IMR-90 (cell line): ENCODE data around the gene STATH. TPM values are rescaled to one million over a fixed set of nuclear protein-coding genes. Genes with fewer than 3 reads are reported as not detected.

Experiments
- ATAC-seq: fragments of 200-7000 bp; cut with Tn5 transposase; 2 replicates; pipeline ENCODE4 v1.9.1; 2020; ENCODE audit warnings: low read depth, mild to moderate bottlenecking, moderate library complexity
- Bru-seq: library from RNA; stranded (reverse); fragments of 400-500 nt; gene quantifications from one replicate; lab custom pipeline; 2021; lab: Mats Ljungman, UMichigan
- BruChase-seq, 2 experiments: library from RNA; stranded (reverse); fragments of 400-500 nt; gene quantifications; one replicate each; lab custom pipeline; 2021; lab: Mats Ljungman, UMichigan
- BruUV-seq: library from RNA; stranded (reverse); fragments of 400-500 nt; replicated peaks from 2 replicates; lab custom pipeline; 2021; lab: Mats Ljungman, UMichigan
- CTCF ChIA-PET: fragments of 300-600 bp; formaldehyde crosslinking; extraction: SDS; loops from one replicate; lab custom pipeline; 2021; ENCODE audit warnings: antibody characterized with exemption; lab: Yijun Ruan, JAX
- POLR2A ChIA-PET: fragments of 300-600 bp; sonication (Branson Sonifier 250); formaldehyde crosslinking; loops from one replicate; lab custom pipeline; 2022; ENCODE audit warnings: antibody characterized with exemption; ENCODE audit not compliant: unreplicated experiment; lab: Charles Lee
- DNase-seq: peaks from one replicate; pipeline ENCODE4 v3.0.0; 2013
- H2AFZ ChIP-seq: replicated peaks from 2 replicates; pipeline ENCODE3; 2013; ENCODE audit warnings: low read length, mild to moderate bottlenecking; ENCODE audit not compliant: poor library complexity
- H2AK5ac ChIP-seq: 2 replicates; pipeline ENCODE4 v1.6.1; 2013; ENCODE audit warnings: low read depth, low read length, inconsistent platforms
- H2AK9ac ChIP-seq: replicated peaks from 2 replicates; pipeline ENCODE3; 2013; ENCODE audit warnings: mild to moderate bottlenecking, low read depth, low read length, moderate library complexity; ENCODE audit not compliant: poor library complexity
- H2BK120ac ChIP-seq: 2 replicates; pipeline ENCODE4 v1.6.1; 2013; ENCODE audit warnings: low read depth, low read length, inconsistent platforms
- H2BK15ac ChIP-seq: 3 replicates; pipeline ENCODE4 v1.6.1; 2013; ENCODE audit warnings: low read depth, low read length, inconsistent platforms
- H2BK20ac ChIP-seq: 2 replicates; pipeline ENCODE4 v1.6.1; 2013; ENCODE audit warnings: low read depth, mild to moderate bottlenecking, inconsistent platforms, low read length, moderate library complexity
- H2BK5ac ChIP-seq: 2 replicates; pipeline ENCODE4 v1.6.1; 2013; ENCODE audit warnings: mild to moderate bottlenecking, low read depth, low read length, inconsistent platforms; ENCODE audit not compliant: poor library complexity, severe bottlenecking
- H3K14ac ChIP-seq: replicated peaks from 2 replicates; pipeline ENCODE4 v1.6.1; 2013; ENCODE audit warnings: low read depth, low read length, inconsistent platforms
- H3K18ac ChIP-seq: 2 replicates; pipeline ENCODE4 v1.6.1; 2013; ENCODE audit warnings: low read depth, low read length, control low read depth
- H3K23ac ChIP-seq: 2 replicates; pipeline ENCODE4 v1.6.1; 2013; ENCODE audit warnings: low read depth, low read length, inconsistent platforms
- H3K27ac ChIP-seq: 2 replicates; pipeline ENCODE4 v1.5.1; 2013; ENCODE audit warnings: mild to moderate bottlenecking, control low read depth, low read length; ENCODE audit not compliant: insufficient read depth
- H3K27me3 ChIP-seq: 2 replicates; pipeline ENCODE4 v1.6.1; 2013; ENCODE audit warnings: low read length; ENCODE audit not compliant: control insufficient read depth, insufficient read depth
- H3K36me3 ChIP-seq: 2 replicates; pipeline ENCODE4 v1.6.1; 2013; ENCODE audit warnings: low read length, mixed read lengths; ENCODE audit not compliant: control insufficient read depth, insufficient read depth
- H3K4ac ChIP-seq: 2 replicates; pipeline ENCODE4 v1.6.1; 2013; ENCODE audit warnings: low read depth, low read length, inconsistent platforms
- H3K4me1 ChIP-seq: 2 replicates; pipeline ENCODE4 v1.6.1; 2013; ENCODE audit warnings: low read length, mixed read lengths; ENCODE audit not compliant: control insufficient read depth, insufficient read depth
- H3K4me2 ChIP-seq: 2 replicates; pipeline ENCODE4 v1.6.1; 2013; ENCODE audit warnings: low read depth, mild to moderate bottlenecking, control low read depth, low read length, moderate library complexity
- H3K4me3 ChIP-seq: 2 replicates; pipeline ENCODE4 v1.5.1; 2013; ENCODE audit warnings: low read depth, mild to moderate bottlenecking, control low read depth, low read length, moderate library complexity; ENCODE audit not compliant: insufficient read depth
- H3K56ac ChIP-seq: 2 replicates; pipeline ENCODE4 v1.6.1; 2013; ENCODE audit warnings: low read length, inconsistent platforms; ENCODE audit not compliant: insufficient read depth; ENCODE audit errors: extremely low read depth
- H3K79me1 ChIP-seq, 2 experiments: 2 replicates each; pipeline ENCODE4 v1.6.1; 2013; ENCODE audit warnings: low read length in 2 of 2, inconsistent platforms in 1 of 2, low read depth in 1 of 2
- H3K9ac ChIP-seq: 2 replicates; pipeline ENCODE4 v1.6.1; 2013; ENCODE audit warnings: low read depth, low read length, control low read depth
- H3K9me1 ChIP-seq: 2 replicates; pipeline ENCODE4 v1.6.1; 2013; ENCODE audit warnings: low read length, inconsistent platforms; ENCODE audit not compliant: insufficient read depth
- H3K9me3 ChIP-seq: 2 replicates; pipeline ENCODE4 v1.6.1; 2013; ENCODE audit warnings: low read length; ENCODE audit not compliant: control insufficient read depth, insufficient read depth
- H4K20me1 ChIP-seq: 2 replicates; pipeline ENCODE4 v1.6.1; 2013; ENCODE audit warnings: low read length, inconsistent platforms; ENCODE audit not compliant: insufficient read depth
- H4K5ac ChIP-seq: 2 replicates; pipeline ENCODE4 v1.6.1; 2013; ENCODE audit warnings: mild to moderate bottlenecking, low read depth, low read length, control low read depth
- H4K8ac ChIP-seq, 2 experiments: 2 replicates each; pipeline ENCODE4 v1.6.1; 2013; ENCODE audit warnings: low read depth in 2 of 2, low read length in 2 of 2, control low read depth in 1 of 2, inconsistent platforms in 1 of 2
- H4K91ac ChIP-seq: 2 replicates; pipeline ENCODE4 v1.6.1; 2013; ENCODE audit warnings: low read depth, low read length, inconsistent platforms; ENCODE audit not compliant: insufficient read depth
- BHLHE40 ChIP-seq: fragments of 150-350 bp; IDR thresholded peaks from 2 replicates; pipeline ENCODE4 v1.6.1; 2016; ENCODE audit warnings: mild to moderate bottlenecking, low read depth, low read length
- WGBS, 2 experiments: methylation state at CpG; one replicate each; pipeline versions ENCODE4 v1.1.5 to v1.1.7; 2013; ENCODE audit warnings: missing lambda C conversion rate in 2 of 2; ENCODE audit not compliant: insufficient read length in 1 of 2; ENCODE audit errors: extremely low coverage in 2 of 2; 5-methylcytosine and 5-hydroxymethylcytosine counted together
- dilution Hi-C: fragments of 300-500 bp; cut with HindIII; formaldehyde crosslinking; loops from one replicate; pipeline ENCODE4 v1.14.3; 2018; ENCODE audit warnings: low sequenced_read_pairs; ENCODE audit not compliant: unreplicated experiment
- in situ Hi-C: fragments of 300-500 bp; cut with MboI; formaldehyde crosslinking; loops from 3 replicates; pipeline ENCODE4 v1.14.3; 2019; ENCODE audit warnings: low sequenced_read_pairs, inconsistent platforms, mixed read lengths
- intact Hi-C: fragments of 100-400 bp; cut with micrococcal nuclease; formaldehyde crosslinking; loops from 2 replicates; pipeline ENCODE4 v1.10.0; 2022
- long read RNA-seq: library from polyadenylated mRNA; unstranded; transcript quantifications from one replicate; pipeline ENCODE4 v2.0.0, GENCODE V29; 2021; ENCODE audit not compliant: unreplicated experiment
- polyA plus RNA-seq, 3 experiments: library from polyadenylated mRNA; depleted of rRNA; stranded (reverse); fragments of >200 nt; gene quantifications; 2 replicates each; pipeline ENCODE4 v1.2.3, GENCODE V29; 2012; ENCODE audit warnings: low replicate concordance in 1 of 3
- total RNA-seq: library from RNA; depleted of rRNA; stranded (reverse); fragments of >200 nt; gene quantifications from 2 replicates; pipeline ENCODE4 v1.2.3, GENCODE V29; 2012; rRNA removed
- TF ChIP-seq, protein P1 (sequence below): fragments of 150-350 bp; IDR thresholded peaks from 2 replicates; pipeline ENCODE4 v1.6.1; 2017; ENCODE audit warnings: mild to moderate bottlenecking, antibody characterized with exemption, low read length, low read depth

Gene STATH, protein sequence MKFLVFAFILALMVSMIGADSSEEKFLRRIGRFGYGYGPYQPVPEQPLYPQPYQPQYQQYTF
- total RNA-seq (not detected in 2 replicates), polyA plus RNA-seq (2012; rRNA removed) (not detected in 2 replicates), Bru-seq, nascent RNA (not detected), BruChase-seq, experiment 1, labeled RNA remaining after a 6-hour chase (not detected), BruChase-seq, experiment 2, labeled RNA remaining after a 2-hour chase (not detected)
- not detected in 2 replicates for polyA plus RNA-seq (2012; cell fraction: cytosol; rRNA removed)
- not detected in 2 replicates for polyA plus RNA-seq (2012; cell fraction: nucleus; rRNA removed; ENCODE audit: low replicate concordance)
- long read RNA-seq: 0 reads

DNA sequence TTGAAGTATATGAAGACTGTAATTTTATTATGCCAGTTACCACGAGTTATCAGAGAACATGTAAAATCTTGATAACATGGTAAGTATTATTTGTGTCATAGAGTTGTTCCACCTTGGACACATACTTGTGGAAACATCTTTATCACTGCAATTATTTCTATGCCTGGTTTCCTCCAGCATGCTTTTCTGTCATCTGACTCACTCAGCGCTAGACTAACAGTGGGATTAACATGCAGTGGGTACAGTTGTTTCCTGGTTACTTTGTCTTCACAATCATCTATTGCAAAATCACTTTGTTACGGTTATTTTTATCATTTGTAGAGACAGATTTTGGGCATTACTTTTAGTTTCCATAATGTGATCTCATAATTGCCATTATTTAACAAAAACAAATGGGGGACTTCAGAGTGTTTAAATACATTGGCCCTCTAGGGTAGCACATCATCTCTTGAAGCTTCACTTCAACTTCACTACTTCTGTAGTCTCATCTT, at the start of gene STATH:
STATH (plus strand) TSS at position 441 of the 491 bp plus-strand sequence. CDS start 2,472 bp downstream, outside the sequence.
- H3K9ac ChIP-seq: no peak within 1 kb of the TSS
- H2BK120ac ChIP-seq: no peak within 1 kb of the TSS
- no peaks in the 10 kb centered on the region for H3K27me3 ChIP-seq
- intact Hi-C loops: no loop called here
- no CpG with 5 or more reads among the region's 3 CpGs for WGBS, 2 experiments
- no peak within 1 kb of the TSS for H3K23ac ChIP-seq
- H4K20me1 ChIP-seq: no peaks in the 10 kb centered on the region
- no peaks in the 10 kb centered on the region for H3K36me3 ChIP-seq
- H3K79me1 ChIP-seq: no peaks in the 10 kb centered on the region
- H2BK5ac ChIP-seq: no peak within 1 kb of the TSS
- no peaks in the 10 kb centered on the region for H3K9me3 ChIP-seq
- no TSS peak for BruUV-seq
- TF ChIP-seq BHLHE40: no peak
- TF ChIP-seq, protein P1, sequence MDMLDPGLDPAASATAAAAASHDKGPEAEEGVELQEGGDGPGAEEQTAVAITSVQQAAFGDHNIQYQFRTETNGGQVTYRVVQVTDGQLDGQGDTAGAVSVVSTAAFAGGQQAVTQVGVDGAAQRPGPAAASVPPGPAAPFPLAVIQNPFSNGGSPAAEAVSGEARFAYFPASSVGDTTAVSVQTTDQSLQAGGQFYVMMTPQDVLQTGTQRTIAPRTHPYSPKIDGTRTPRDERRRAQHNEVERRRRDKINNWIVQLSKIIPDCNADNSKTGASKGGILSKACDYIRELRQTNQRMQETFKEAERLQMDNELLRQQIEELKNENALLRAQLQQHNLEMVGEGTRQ: no peak
- ChIA-PET CTCF (no interaction called here), POLR2A (no interaction called here)
- DNase-seq: no peak
- H3K4ac ChIP-seq: no peak within 1 kb of the TSS
- ATAC-seq: no peak
- no peak within 1 kb of the TSS for H2AFZ ChIP-seq
- H2AK5ac ChIP-seq: no peak within 1 kb of the TSS
- H4K91ac ChIP-seq: no peak within 1 kb of the TSS
- H2AK9ac ChIP-seq: no peak within 1 kb of the TSS
- H3K4me1 ChIP-seq: no peaks in the 10 kb centered on the region
- dilution Hi-C loops: no loop called here
- H3K18ac ChIP-seq: no peak within 1 kb of the TSS
- no peak within 1 kb of the TSS for H3K14ac ChIP-seq
- no peak within 1 kb of the TSS for H4K5ac ChIP-seq
- H3K4me2 ChIP-seq: no peak within 1 kb of the TSS
- H3K56ac ChIP-seq: no peak within 1 kb of the TSS
- H3K9me1 ChIP-seq: no peaks in the 10 kb centered on the region
- H2BK20ac ChIP-seq: no peak within 1 kb of the TSS
- H3K4me3 ChIP-seq: no peak within 1 kb of the TSS
- H4K8ac ChIP-seq: no peak within 1 kb of the TSS
- no peak within 1 kb of the TSS for H2BK15ac ChIP-seq
- in situ Hi-C loops: no loop called here
- H3K27ac ChIP-seq: no peak within 1 kb of the TSS
